Activated CD8-positive, alpha-beta memory T cell treated with anti-CD3 and anti-CD28 coated beads, Interleukin-2, amount 50 U/mL, for 4 hours (primary cell): ENCODE results near the gene AUH.
"Not testable (repeated sequence)": the region's sequence is repeated elsewhere in the genome, so short reads cannot be mapped to it uniquely, and the experiment has no call there.

Experiments used
- DNase-seq: peaks from one replicate; pipeline ENCODE4 v3.0.0-alpha.2; 2020

AUH gene

DNA sequence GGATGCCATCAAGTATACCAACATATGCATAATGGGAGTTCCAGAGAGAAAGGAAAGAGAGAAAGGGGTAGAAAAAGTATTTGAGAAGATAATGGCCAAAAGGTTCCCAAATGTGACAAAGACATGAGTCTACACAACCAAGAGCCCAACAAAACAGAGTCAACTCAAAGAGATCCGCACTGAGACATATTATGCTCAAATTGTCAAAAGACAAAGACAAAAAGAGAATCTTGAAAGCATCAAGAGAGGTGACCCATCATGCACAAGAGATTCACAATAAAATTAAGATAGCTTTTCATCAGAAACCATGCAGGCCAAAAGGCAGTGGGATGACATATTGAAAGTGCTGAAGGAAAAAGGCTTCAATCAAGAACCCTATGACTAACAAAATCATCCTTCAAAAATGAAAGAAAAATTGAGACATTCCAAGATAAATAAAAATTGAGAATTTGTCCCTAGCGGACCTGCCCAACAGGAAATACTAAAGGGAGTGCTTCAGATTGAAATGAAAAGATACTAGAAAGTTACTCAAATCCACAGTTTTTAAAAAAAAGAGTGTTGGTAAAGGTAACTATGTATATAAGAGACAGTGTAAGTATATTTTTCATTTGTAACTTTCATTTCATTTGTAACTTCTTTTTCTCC, 160.9 kb downstream of the AUH start:
- no peak for DNase-seq

DNA sequence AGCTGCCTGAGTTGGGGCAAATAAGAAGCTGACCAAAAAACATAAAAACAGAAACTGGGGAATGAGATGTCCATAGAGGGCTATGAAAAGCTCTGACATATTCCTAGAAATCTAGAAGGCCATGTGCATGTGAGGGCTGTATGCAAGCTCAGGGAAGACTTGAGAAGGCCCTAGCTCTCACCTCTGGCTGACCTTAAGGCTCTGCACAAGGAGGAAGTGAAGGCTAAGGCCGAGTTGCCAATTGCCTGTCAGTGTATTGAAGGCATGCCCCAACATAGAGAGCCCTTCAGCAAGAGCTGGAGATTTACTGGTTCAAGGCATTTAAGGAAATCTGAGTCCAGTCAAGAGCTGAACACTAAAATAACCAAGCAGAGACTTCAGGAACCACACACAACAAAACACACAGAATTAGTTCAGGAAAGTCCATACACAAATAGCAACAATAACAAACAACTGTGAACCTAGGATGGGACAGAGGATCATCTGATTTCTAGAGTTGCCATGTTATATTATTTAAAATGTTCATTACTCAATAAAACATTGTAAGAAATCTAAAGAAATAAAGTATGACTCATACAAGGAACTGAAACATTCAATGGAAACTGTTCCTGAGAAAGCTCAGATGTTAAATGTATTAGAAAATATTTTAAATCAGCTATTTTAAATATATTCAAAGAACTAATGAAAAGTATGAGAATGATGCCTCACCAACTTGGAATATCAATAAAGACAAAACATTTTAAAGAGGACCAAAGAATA, 161.8 kb downstream of the AUH start:
- DNase-seq: no peak

DNA sequence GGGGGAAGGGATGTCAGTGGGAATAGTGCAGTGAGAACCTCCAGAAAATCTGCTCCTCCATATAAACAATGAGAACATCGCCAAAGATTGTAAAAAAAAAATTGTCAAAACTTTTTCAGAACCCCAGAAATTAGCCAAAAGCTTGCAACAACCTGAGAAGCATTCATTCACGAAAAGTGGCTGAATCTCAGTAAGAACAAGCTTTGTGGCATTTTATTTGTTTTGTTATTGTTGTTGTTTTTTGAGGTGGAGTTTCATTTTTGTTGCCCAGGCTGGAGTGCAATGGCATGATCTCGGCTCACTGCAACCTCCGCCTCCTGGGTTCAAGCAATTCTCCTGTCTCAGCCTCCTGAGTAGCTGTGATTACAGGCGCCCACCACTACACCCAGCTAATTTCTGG, 162.8 kb downstream of the AUH start:
- DNase-seq: not testable (repeated sequence)

- no peak for DNase-seq
Observed at GRCh38 chr9:91198405-91198804, 163.3 kb downstream of the AUH start.

GRCh38 chr9:91197232-91198181, 164.2 kb downstream of the AUH start:
- DNase-seq: no peak

GRCh38 chr9:91196103-91196950, 165.4 kb downstream of the AUH start:
- DNase-seq: no peak

- DNase-seq: no peak
Observed at GRCh38 chr9:91195372-91196012, 166.2 kb downstream of the AUH start.

GRCh38 chr9:91193658-91194391, 167.9 kb downstream of the AUH start:
- DNase-seq: peak; percentile 71

DNA sequence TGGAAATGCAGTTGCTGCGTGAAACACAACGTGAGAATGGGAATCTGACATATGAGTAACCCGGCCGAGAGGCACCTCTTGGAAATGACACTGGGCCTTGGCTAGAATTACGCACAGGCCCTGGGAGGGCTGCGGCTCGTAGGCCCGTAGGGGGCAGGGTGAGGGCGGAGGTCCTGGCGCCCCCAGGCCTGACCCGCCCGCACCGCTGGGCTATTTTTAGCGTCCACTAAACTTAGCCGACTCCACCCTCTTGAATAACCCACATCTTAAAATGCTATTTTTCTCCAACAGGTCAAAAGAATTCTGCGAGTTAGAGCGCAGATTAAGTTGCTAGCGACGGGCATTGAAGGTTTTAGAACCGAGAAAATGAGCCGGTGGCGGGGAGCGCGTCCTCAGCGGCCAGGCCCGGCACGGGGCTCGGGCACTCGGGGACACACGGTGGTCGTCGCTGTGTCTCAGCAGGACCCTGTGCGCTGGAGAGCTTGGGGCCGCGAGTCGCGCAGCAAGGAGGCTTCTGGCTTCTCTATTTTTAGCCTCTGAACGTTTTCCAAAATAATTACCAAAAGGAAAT, 168.5 kb downstream of the AUH start:
- peak; percentile 76 for DNase-seq

- DNase-seq: no peak
Observed at GRCh38 chr9:91192381-91193086, 169.2 kb downstream of the AUH start.

DNA sequence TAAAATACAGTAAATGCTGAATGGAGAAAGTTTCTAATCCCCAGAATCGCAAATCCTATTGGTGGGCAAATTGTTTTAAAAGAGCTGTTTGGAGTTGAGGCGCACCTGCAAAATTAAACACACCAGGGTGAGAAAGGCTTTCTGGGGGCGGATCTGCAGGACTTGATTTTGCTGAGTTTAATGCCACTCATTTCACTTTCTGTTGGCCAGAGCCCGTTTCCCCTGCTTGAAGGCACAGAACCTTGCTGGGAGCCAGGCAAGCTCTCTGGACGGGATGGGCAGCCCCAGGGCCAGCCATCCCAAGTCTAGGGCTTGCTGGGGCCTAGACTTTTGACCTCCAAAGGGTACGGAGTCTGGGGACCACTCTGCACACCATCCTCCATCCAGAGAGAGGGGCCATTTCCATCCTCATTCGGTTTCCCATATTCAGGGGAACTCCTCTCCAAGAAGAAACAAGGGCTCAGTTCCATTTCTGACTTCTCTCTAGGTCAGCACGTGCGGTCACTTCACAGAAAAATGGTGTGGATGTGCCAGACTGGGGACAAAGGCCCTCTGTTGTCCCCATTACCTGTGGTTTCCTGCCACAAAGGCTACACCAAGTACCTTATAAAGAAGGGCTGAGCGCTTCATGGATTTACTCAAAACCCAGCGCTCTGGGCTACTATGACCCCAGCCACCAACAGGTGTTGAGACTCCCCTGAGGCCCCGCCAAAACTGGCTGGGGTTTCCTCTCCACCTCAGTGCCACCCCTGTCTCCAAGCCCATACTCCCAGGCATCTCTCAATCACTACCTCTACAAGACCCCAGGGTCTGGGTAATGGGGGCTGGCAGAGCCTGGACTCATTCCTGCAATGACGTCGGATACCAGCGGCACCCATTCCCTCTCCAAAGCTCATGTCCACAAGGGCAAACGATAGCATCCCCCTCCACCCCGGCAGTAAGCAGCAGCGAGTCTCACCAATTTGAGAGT, 170.0 kb downstream of the AUH start:
- DNase-seq: no peak

DNA sequence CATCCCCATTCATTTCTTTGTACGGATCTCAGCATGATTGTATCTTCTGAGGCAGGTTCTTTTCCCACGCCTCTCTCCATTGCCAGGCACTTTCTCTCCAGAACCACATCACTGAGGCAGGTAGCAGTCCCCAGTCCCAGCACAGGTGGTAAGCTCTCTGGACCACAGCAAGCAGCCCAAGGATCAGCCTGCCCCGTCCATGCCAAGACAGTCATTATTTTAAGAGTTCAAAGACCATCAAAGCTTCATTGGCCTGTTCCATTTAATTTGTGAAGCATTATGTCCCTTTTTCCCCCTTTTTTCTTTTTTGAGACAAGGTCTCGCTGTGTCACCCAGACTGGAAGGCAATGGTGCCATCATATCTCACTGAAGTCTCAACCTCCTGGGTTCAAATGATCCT, 171.7 kb downstream of the AUH start:
- no peak for DNase-seq

DNA sequence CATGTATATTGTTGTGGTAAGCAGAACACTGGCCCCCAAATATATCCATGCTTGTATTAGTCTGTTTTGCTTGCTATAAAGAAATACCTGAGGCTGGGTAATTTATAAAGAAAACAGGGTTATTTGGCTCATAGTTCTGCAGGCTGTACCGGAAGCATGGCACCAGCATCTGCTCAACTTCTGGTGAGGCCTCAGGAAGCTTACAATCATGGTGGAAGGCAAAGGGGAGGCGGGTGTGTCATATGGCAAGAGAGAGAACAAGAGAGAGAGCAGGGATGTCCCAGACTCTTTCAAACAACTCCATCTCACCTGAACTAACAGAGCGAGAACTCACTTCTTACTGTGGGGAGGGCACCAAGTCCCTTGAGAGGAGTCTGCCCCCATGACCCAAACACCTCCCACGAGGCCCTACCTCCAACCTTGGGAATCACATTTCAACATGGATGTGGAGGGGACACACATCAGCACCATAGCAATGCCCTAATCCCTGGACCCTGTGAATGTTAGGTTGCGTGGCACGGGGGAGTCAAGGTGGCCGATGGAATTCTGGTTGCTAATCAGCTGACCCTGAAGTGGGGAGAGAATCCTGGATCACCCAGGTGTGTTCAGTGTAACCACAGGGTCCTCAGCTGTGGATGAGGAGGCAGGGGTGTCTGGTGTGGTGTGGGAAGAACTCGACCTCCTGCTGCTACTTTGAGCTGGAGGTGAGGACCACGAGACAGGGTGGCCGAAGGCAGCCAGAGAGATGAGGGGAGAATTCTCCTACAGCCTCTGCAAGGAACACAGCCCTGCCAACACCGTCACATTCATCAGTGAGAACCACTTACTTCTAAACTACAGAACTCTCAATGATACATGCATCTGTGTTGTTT, 172.8 kb downstream of the AUH start:
- DNase-seq: no peak

DNA sequence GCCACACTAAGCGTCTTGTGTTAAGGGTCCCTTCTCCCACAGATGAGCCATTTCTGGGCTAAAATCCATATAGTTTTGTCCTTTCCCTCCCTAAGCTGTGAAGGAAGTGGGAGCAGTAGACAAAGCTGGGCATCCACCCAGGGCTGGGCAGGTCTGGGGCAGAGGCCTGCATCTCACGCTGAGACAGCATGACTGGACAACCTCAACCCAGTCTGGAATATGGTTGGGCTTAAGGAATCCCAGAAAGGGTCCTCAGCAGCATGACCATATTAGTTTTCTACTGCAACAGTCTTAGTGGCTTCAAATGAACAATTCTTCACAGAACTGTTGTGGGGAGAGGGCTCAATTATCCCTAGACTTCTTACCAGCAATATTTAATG, 173.8 kb downstream of the AUH start:
- DNase-seq: no peak

DNA sequence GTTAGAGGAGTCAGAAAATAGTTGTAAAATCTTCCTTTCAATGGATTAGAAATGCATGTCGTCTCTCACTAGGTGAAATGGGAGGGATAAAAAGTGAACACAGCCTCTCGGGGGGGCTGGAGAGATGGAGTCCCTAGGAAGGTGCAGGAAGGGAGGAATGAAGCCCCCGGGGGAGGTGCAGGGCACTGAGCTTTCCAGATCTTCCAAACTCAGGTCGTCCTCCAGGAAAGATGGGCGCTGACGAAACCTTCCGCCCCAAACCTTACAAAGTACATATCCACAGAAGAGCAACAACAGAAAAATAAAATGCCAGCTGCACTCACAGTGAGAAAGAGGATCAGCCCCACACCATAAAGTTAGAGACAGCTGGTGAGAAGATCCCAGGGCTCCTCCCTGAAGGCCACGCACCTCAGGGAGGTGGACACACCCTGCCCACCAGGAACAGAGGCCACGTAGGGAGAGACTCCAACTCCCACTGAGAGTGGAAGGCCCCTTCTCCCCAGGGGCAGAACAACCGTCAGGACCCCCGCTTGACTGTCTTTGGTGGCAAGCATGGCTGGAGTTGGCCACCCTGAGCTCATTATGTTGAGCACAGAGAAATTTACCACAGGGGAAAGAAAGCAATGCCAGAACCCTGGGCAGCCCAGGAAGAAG, 174.3 kb downstream of the AUH start:
- no peak for DNase-seq

GRCh38 chr9:91186632-91187108, 175.0 kb downstream of the AUH start:
- DNase-seq: no peak

- DNase-seq: no peak
Observed at GRCh38 chr9:91185193-91185886, 176.4 kb downstream of the AUH start.
